CD4-positive, CD25-positive, alpha-beta regulatory T cell (primary cell): Measurements from ENCODE around the gene GPR37L1. TPM values are rescaled to one million over a fixed set of nuclear protein-coding genes. Genes with fewer than 3 reads are reported as not detected.
"Not testable (repeated sequence)": the region's sequence is repeated elsewhere in the genome, so short reads cannot be mapped to it uniquely, and the experiment has no call there.

Source experiments
- ATAC-seq, 2 donors: fragments of 150-1000 bp; cut with Tn5 transposase; one replicate each; pipeline ENCODE4 v1.10.0; 2021; ENCODE audit warnings: low read depth in 2 of 2, moderate number of reproducible peaks in 2 of 2, moderate library complexity in 1 of 2
- DNase-seq, 3 donors: peaks; one replicate each; pipeline versions ENCODE4 v3.0.0 to v3.0.0-alpha.2; 2012 to 2022; ENCODE audit warnings: mixed read lengths in 1 of 3
- H3K27ac ChIP-seq: one replicate; pipeline ENCODE4 v1.7.0; 2013; ENCODE audit warnings: mild to moderate bottlenecking, low read length; ENCODE audit not compliant: insufficient read depth, poor library complexity, severe bottlenecking
- H3K27me3 ChIP-seq: one replicate; pipeline ENCODE4 v1.7.0; 2013; ENCODE audit warnings: low read length; ENCODE audit not compliant: control insufficient read depth, insufficient read depth
- H3K36me3 ChIP-seq: one replicate; pipeline ENCODE4 v1.7.0; 2013; ENCODE audit warnings: mild to moderate bottlenecking, low read length, moderate library complexity; ENCODE audit not compliant: control insufficient read depth, insufficient read depth
- H3K4me1 ChIP-seq: 2 replicates; pipeline ENCODE4 v1.7.0; 2013; ENCODE audit warnings: mild to moderate bottlenecking, low read length; ENCODE audit not compliant: insufficient read depth, control insufficient read depth, poor library complexity, severe bottlenecking
- H3K4me3 ChIP-seq: one replicate; pipeline ENCODE4 v1.7.0; 2013; ENCODE audit warnings: low read depth, mild to moderate bottlenecking, low read length, moderate library complexity
- H3K9me3 ChIP-seq, 2 experiments: 1 replicate in 1 of 2; 2 replicates in 1 of 2; pipeline ENCODE4 v1.7.0; 2013; ENCODE audit warnings: low read length in 2 of 2, mild to moderate bottlenecking in 1 of 2, moderate library complexity in 1 of 2; ENCODE audit not compliant: control insufficient read depth in 2 of 2
- H3K27ac Mint-ChIP-seq, 3 donors: one replicate each; pipeline ENCODE4 v1.8.0; 2020 to 2022; ENCODE audit warnings: mild to moderate bottlenecking in 3 of 3, mixed read lengths in 3 of 3, moderate library complexity in 2 of 3
- H3K27me3 Mint-ChIP-seq: one replicate; pipeline ENCODE4 v1.8.0; 2022; ENCODE audit warnings: mild to moderate bottlenecking, mixed read lengths
- H3K36me3 Mint-ChIP-seq: one replicate; pipeline ENCODE4 v1.8.0; 2020; ENCODE audit warnings: mixed read lengths
- H3K4me1 Mint-ChIP-seq, 4 donors: one replicate each; pipeline ENCODE4 v1.8.0; 2020 to 2022; ENCODE audit warnings: mixed read lengths in 4 of 4, mild to moderate bottlenecking in 1 of 4
- H3K4me3 Mint-ChIP-seq, 4 donors: one replicate each; pipeline ENCODE4 v1.8.0; 2020 to 2022; ENCODE audit warnings: mild to moderate bottlenecking in 4 of 4, mixed read lengths in 4 of 4, moderate library complexity in 3 of 4
- H3K9me3 Mint-ChIP-seq, 7 donors: one replicate each; pipeline ENCODE4 v1.8.0; 2020 to 2022; ENCODE audit warnings: mixed read lengths in 7 of 7, mild to moderate bottlenecking in 3 of 7, moderate library complexity in 2 of 7
- polyA plus RNA-seq, 4 donors: library from polyadenylated mRNA; unstranded; fragments of 300-500 nt; fragmentation: Illumina TruSeq; gene quantifications; one replicate each; pipeline ENCODE4 v1.2.3, GENCODE V29; 2021
- total RNA-seq: library from RNA; stranded (reverse); gene quantifications from one replicate; pipeline ENCODE4 v1.2.3, GENCODE V29; 2022

Gene GPR37L1
- total and polyA plus RNA-seq, 5 donors from 2014 or later, result 0.03 to 0.25 (median 0.17) TPM; not detected in 1

- Histone ChIP-seq H3K4me1 (peaks cover 68% of the 10 kb centered on the region), H3K27me3 (no peaks in the 10 kb centered on the region), H3K27ac (peak overlapping the region; percentile 62), H3K9me3 (no peaks in the 10 kb centered on the region), H3K36me3 (no peaks in the 10 kb centered on the region), H3K4me3 (peak overlapping the region; percentile 7)
- ATAC-seq (peak; percentile 81 to 84), DNase-seq (peak; percentile 72 to 89 (median 87))
- H3K4me1 Mint-ChIP-seq, result peaks cover 0 to 77% (median 38%) of the 10 kb centered on the region in 4 donors
- no peaks in the 10 kb centered on the region for H3K9me3 Mint-ChIP-seq
- H3K27ac Mint-ChIP-seq, result peak overlapping the region; percentile 90 to 96 (median 94)
- H3K4me3 Mint-ChIP-seq, result peak overlapping the region; percentile 70 to 90 (median 78)
- H3K27me3 Mint-ChIP-seq, result peaks cover 4% of the 10 kb centered on the region
- H3K36me3 Mint-ChIP-seq, result peaks cover 2% of the 10 kb centered on the region
These were observed 41.7 kb downstream of the GPR37L1 start for GRCh38 chr1:202164271-202165037.

- peak overlapping the region; percentile 82 to 96 (median 90) for H3K27ac Mint-ChIP-seq
- peaks cover 59% of the 10 kb centered on the region for H3K4me1 ChIP-seq
- peaks cover 4% of the 10 kb centered on the region for H3K27me3 Mint-ChIP-seq
- H3K27ac ChIP-seq, result peak overlapping the region; percentile 62
- no peaks in the 10 kb centered on the region for H3K36me3 ChIP-seq
- no peaks in the 10 kb centered on the region for H3K27me3 ChIP-seq
- H3K4me3 ChIP-seq, result peak overlapping the region; percentile 34
- no peak for ATAC-seq
- H3K36me3 Mint-ChIP-seq, result no peaks in the 10 kb centered on the region
- H3K4me1 Mint-ChIP-seq, result peaks cover 0 to 67% (median 33%) of the 10 kb centered on the region in 4 donors
- no peak for DNase-seq
- no peaks in the 10 kb centered on the region for H3K9me3 ChIP-seq
- peak overlapping the region; percentile 70 to 90 (median 78) for H3K4me3 Mint-ChIP-seq
- H3K9me3 Mint-ChIP-seq, result no peaks in the 10 kb centered on the region
These were observed 42.7 kb downstream of the GPR37L1 start for GRCh38 chr1:202165267-202165941.

- Histone ChIP-seq H3K36me3 (no peaks in the 10 kb centered on the region), H3K27ac (peak overlapping the region; percentile 62), H3K4me1 (peaks cover 51% of the 10 kb centered on the region), H3K9me3 (no peaks in the 10 kb centered on the region), H3K4me3 (no peak overlapping the region), H3K27me3 (no peaks in the 10 kb centered on the region)
- Mint-ChIP-seq H3K27me3 (no peaks in the 10 kb centered on the region), H3K36me3 (no peaks in the 10 kb centered on the region), H3K4me3 (peak overlapping the region in 2 of 4 donors; percentile 34 to 70), H3K4me1 (peaks cover 0 to 59% (median 29%) of the 10 kb centered on the region in 4 donors), H3K9me3 (no peaks in the 10 kb centered on the region), H3K27ac (peak overlapping the region; percentile 42 to 90 (median 60))
- ATAC-seq (no peak), DNase-seq (no peak)
These were observed 43.5 kb downstream of the GPR37L1 start for GRCh38 chr1:202165942-202166843.

- not testable (repeated sequence) for H3K4me3 ChIP-seq, ATAC-seq, H3K9me3 ChIP-seq, DNase-seq, H3K27me3 ChIP-seq, H3K27ac ChIP-seq, H3K36me3 ChIP-seq, H3K9me3 Mint-ChIP-seq, H3K27me3 Mint-ChIP-seq, H3K36me3 Mint-ChIP-seq
- peak overlapping the region in 1 of 4 donors; percentile 60 for H3K4me3 Mint-ChIP-seq
- H3K4me1 Mint-ChIP-seq, result peaks cover 0 to 51% (median 24%) of the 10 kb centered on the region in 4 donors
- H3K27ac Mint-ChIP-seq, result peak overlapping the region; percentile 56 to 68 (median 58)
- H3K4me1 ChIP-seq, result peaks cover 42% of the 10 kb centered on the region
These were observed 44.3 kb downstream of the GPR37L1 start for GRCh38 chr1:202167054-202167453.

- Histone ChIP-seq H3K27me3 (no peaks in the 10 kb centered on the region), H3K36me3 (no peaks in the 10 kb centered on the region), H3K4me3 (no peak overlapping the region), H3K9me3 (no peaks in the 10 kb centered on the region), H3K27ac (no peak overlapping the region), H3K4me1 (peaks cover 34% of the 10 kb centered on the region)
- no peak for DNase-seq
- Mint-ChIP-seq H3K27me3 (no peaks in the 10 kb centered on the region), H3K4me1 (peaks cover 0 to 43% (median 18%) of the 10 kb centered on the region in 4 donors), H3K9me3 (no peaks in the 10 kb centered on the region), H3K36me3 (no peaks in the 10 kb centered on the region), H3K4me3 (peak overlapping the region in 1 of 4 donors; percentile 60), H3K27ac (peak overlapping the region in 1 of 3 donors; percentile 56)
- ATAC-seq, result no peak
These were observed 45.1 kb downstream of the GPR37L1 start for GRCh38 chr1:202167708-202168415.

GRCh38 chr1:202168861-202169260 lies 46.1 kb downstream of the GPR37L1 start:
- peak overlapping the region in 1 of 3 donors; percentile 51 for H3K27ac Mint-ChIP-seq
- no peaks in the 10 kb centered on the region for H3K9me3 Mint-ChIP-seq

GRCh38 chr1:202170726-202171125 lies 48.0 kb downstream of the GPR37L1 start:
- ATAC-seq (no peak), DNase-seq (peak in 1 of 3 donors; percentile 41)

More at GRCh38 chr1:202168861-202169260, 46.1 kb downstream of the GPR37L1 start:
- Histone ChIP-seq H3K27ac (no peak overlapping the region), H3K4me3 (no peak overlapping the region), H3K4me1 (peaks cover 24% of the 10 kb centered on the region), H3K36me3 (no peaks in the 10 kb centered on the region), H3K9me3 (no peaks in the 10 kb centered on the region), H3K27me3 (no peaks in the 10 kb centered on the region)
- no peak overlapping the region for H3K4me3 Mint-ChIP-seq
- H3K36me3 Mint-ChIP-seq, result no peaks in the 10 kb centered on the region
- no peaks in the 10 kb centered on the region for H3K27me3 Mint-ChIP-seq
- DNase-seq, result no peak
- H3K4me1 Mint-ChIP-seq, result peaks cover 0 to 33% (median 12%) of the 10 kb centered on the region in 4 donors
- ATAC-seq, result no peak

More at GRCh38 chr1:202170726-202171125, 48.0 kb downstream of the GPR37L1 start:
- H3K9me3 ChIP-seq, result no peaks in the 10 kb centered on the region
- H3K27me3 ChIP-seq, result no peaks in the 10 kb centered on the region
- no peaks in the 10 kb centered on the region for H3K36me3 ChIP-seq
- H3K4me3 Mint-ChIP-seq, result no peak overlapping the region
- H3K36me3 Mint-ChIP-seq, result no peaks in the 10 kb centered on the region
- peaks cover 5% of the 10 kb centered on the region for H3K4me1 ChIP-seq
- H3K4me1 Mint-ChIP-seq, result peaks cover 0 to 14% (median 3%) of the 10 kb centered on the region in 4 donors
- no peak overlapping the region for H3K27ac Mint-ChIP-seq
- H3K27ac ChIP-seq, result no peak overlapping the region
- H3K27me3 Mint-ChIP-seq, result no peaks in the 10 kb centered on the region
- H3K9me3 Mint-ChIP-seq, result no peaks in the 10 kb centered on the region
- no peak overlapping the region for H3K4me3 ChIP-seq
